Activated naive CD8-positive, alpha-beta T cell treated with anti-CD3 and anti-CD28 coated beads, Interleukin-2, amount 10 ng/mL, durations not matched to agents 7 days and 5 days (primary cell): Measurements from ENCODE around the gene HSD11B1. TPM values are rescaled to one million over a fixed set of nuclear protein-coding genes. Genes with fewer than 3 reads are reported as not detected.
A peak's percentile ranks its signal among the peaks of the same experiment; 100 is the strongest.

Source experiments
- ATAC-seq: fragments of 150-1000 bp; cut with Tn5 transposase; one replicate; pipeline ENCODE4 v1.10.0; 2021; ENCODE audit warnings: low read depth, moderate library complexity
- POLR2A ChIA-PET: fragments of 350-600 bp; sonication (Branson Sonifier 250); formaldehyde crosslinking; loops from one replicate; lab custom pipeline; 2021; ENCODE audit warnings: antibody characterized with exemption; lab: Charles Lee
- DNase-seq: peaks from one replicate; pipeline ENCODE4 v3.0.0; 2021
- H3K27ac Mint-ChIP-seq: one replicate; pipeline ENCODE4 v1.8.0; 2022; ENCODE audit warnings: mild to moderate bottlenecking, mixed read lengths
- H3K27me3 Mint-ChIP-seq: one replicate; pipeline ENCODE4 v1.8.0; 2022; ENCODE audit warnings: mild to moderate bottlenecking, moderate library complexity, mixed read lengths
- H3K36me3 Mint-ChIP-seq: one replicate; pipeline ENCODE4 v1.8.0; 2021; ENCODE audit warnings: mild to moderate bottlenecking, mixed read lengths
- H3K4me1 Mint-ChIP-seq: one replicate; pipeline ENCODE4 v1.8.0; 2021; ENCODE audit warnings: mixed read lengths
- H3K4me3 Mint-ChIP-seq: one replicate; pipeline ENCODE4 v1.8.0; 2022; ENCODE audit warnings: mild to moderate bottlenecking, moderate library complexity, mixed read lengths
- H3K9me3 Mint-ChIP-seq: one replicate; pipeline ENCODE4 v1.8.0; 2021; ENCODE audit warnings: mixed read lengths
- total RNA-seq, 2 experiments: library from RNA; stranded (reverse); gene quantifications; one replicate each; pipeline ENCODE4 v1.2.3, GENCODE V29; 2021

HSD11B1 gene
- total RNA-seq, 2 experiments from 2014 or later: not detected

- Mint-ChIP-seq H3K36me3 (no peaks in the 10 kb centered on the region), H3K4me1 (peaks cover 14% of the 10 kb centered on the region), H3K27ac (peak overlapping the region; percentile 27), H3K4me3 (no peak overlapping the region), H3K27me3 (no peaks in the 10 kb centered on the region), H3K9me3 (no peaks in the 10 kb centered on the region)
- POLR2A ChIA-PET: interaction anchor here (1.5 kb wide), 1 partner anchor 27 kb away, joined by 8 read pairs; no protein-coding TSS in a partner anchor
- no peak for DNase-seq
- no peak for ATAC-seq
Observed at GRCh38 chr1:209742409-209743144, 37.9 kb downstream of the HSD11B1 start.

DNA sequence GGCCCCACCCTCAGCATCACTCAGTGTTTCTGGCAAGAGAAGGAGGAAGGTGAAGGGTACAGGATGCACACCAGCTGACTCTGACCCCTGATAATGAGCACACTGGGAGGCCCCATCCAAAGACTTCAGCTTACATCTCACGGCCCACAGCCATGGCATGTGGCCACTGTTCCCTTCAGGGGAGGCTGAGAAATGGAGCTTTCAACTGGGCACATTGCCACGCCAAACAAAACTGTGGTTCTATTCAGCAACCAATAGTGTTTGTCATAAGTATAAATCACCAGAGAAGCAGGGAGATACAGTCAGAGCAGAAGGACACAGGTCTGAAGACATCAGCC lies 38.5 kb downstream of the HSD11B1 start:
- ATAC-seq: no peak
- Mint-ChIP-seq H3K27me3 (no peaks in the 10 kb centered on the region), H3K4me1 (peaks cover 19% of the 10 kb centered on the region), H3K27ac (peak overlapping the region; percentile 27), H3K36me3 (no peaks in the 10 kb centered on the region), H3K9me3 (no peaks in the 10 kb centered on the region), H3K4me3 (no peak overlapping the region)
- DNase-seq: no peak
- POLR2A ChIA-PET: interaction anchor here (1.5 kb wide), 1 partner anchor 26 kb away, joined by 8 read pairs; no protein-coding TSS in a partner anchor

- no peaks in the 10 kb centered on the region for H3K36me3 Mint-ChIP-seq
- H3K4me3 Mint-ChIP-seq: no peak overlapping the region
- H3K27ac Mint-ChIP-seq: no peak overlapping the region
- DNase-seq (no peak), ATAC-seq (no peak)
- H3K27me3 Mint-ChIP-seq: no peaks in the 10 kb centered on the region
- POLR2A ChIA-PET: no interaction called here
- H3K4me1 Mint-ChIP-seq: peaks cover 42% of the 10 kb centered on the region
- H3K9me3 Mint-ChIP-seq: no peaks in the 10 kb centered on the region
Observed at GRCh38 chr1:209746451-209747165, 42.0 kb downstream of the HSD11B1 start.

DNA sequence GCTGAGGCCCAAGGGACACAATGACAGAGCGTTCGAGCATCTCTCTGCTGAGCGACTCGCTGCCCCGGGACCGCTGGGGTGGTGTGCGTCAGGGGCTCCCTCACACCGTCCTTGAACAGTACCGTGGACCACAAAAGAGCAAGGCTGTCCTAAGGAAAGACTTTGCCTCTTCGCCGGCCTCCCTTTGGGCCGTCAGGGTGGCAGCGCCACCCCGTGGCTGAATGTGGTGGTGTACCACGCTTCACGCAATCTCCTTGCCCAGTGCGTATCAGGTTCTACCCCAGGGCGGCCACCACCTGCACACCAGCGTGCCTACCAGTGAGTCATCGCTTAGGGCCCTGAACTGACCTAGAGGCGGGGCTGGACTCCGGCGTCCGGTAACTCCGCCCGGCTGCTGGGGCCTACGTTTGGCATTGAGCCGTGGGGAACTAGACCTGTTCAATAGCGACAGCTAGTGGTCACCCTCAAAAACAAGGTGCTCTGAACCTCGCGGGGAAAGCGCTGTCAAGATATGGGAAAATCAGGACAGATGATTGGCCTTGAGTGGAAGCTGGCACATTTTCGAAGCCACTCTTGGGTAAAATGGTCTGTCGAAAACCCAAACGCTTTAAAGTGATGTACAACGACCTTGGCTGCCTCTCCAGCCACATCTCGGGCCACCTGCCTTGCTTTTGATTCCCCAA lies 43.1 kb downstream of the HSD11B1 start:
- Mint-ChIP-seq H3K36me3 (no peaks in the 10 kb centered on the region), H3K27ac (peak overlapping the region; percentile 92), H3K27me3 (no peaks in the 10 kb centered on the region), H3K9me3 (no peaks in the 10 kb centered on the region), H3K4me1 (peaks cover 46% of the 10 kb centered on the region), H3K4me3 (peak overlapping the region; percentile 78)
- ATAC-seq (peak; percentile 82), DNase-seq (peak; percentile 91)
- POLR2A ChIA-PET: interaction anchor here (1.3 to 14.9 kb wide), 2 partner anchors 9 to 21 kb away, joined by 6 to 488 read pairs; partner anchors contain the start of gene TRAF3IP3

- POLR2A ChIA-PET: interaction anchor here (1.3 to 14.9 kb wide), 3 partner anchors 8 to 20 kb away, joined by 5 to 488 read pairs (median 6); partner anchors contain the start of gene TRAF3IP3
- no peak for DNase-seq
- Mint-ChIP-seq H3K9me3 (no peaks in the 10 kb centered on the region), H3K36me3 (no peaks in the 10 kb centered on the region), H3K4me3 (peak overlapping the region; percentile 78), H3K27ac (peak overlapping the region; percentile 92), H3K27me3 (no peaks in the 10 kb centered on the region), H3K4me1 (peaks cover 47% of the 10 kb centered on the region)
- ATAC-seq: no peak
Observed at GRCh38 chr1:209748620-209749019, 44.0 kb downstream of the HSD11B1 start.

DNA sequence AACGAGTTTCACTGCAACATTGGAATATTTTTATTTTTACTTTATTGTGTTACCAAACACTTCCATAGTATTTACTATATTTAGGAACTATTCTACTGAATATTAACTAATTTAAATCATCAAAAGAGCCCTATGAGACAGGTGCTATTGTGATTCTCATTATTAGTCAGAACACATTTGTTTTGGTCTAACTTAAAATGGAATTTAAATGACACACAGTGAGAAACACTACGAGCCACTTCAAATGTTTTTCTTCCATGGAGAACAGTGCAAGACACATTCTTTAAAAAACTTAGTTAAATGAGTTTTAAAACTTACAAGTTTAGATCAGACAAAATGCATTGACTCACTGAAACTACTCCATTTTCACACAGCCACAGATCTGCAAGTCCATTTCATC lies 44.6 kb downstream of the HSD11B1 start:
- Mint-ChIP-seq H3K27me3 (no peaks in the 10 kb centered on the region), H3K4me3 (peak overlapping the region; percentile 60), H3K27ac (peak overlapping the region; percentile 78), H3K36me3 (no peaks in the 10 kb centered on the region), H3K9me3 (no peaks in the 10 kb centered on the region), H3K4me1 (peaks cover 52% of the 10 kb centered on the region)
- POLR2A ChIA-PET: interaction anchor here (1.9 to 14.9 kb wide), 2 partner anchors 11 to 20 kb away, joined by 5 to 488 read pairs; no protein-coding TSS in a partner anchor
- DNase-seq: no peak
- ATAC-seq: no peak

DNA sequence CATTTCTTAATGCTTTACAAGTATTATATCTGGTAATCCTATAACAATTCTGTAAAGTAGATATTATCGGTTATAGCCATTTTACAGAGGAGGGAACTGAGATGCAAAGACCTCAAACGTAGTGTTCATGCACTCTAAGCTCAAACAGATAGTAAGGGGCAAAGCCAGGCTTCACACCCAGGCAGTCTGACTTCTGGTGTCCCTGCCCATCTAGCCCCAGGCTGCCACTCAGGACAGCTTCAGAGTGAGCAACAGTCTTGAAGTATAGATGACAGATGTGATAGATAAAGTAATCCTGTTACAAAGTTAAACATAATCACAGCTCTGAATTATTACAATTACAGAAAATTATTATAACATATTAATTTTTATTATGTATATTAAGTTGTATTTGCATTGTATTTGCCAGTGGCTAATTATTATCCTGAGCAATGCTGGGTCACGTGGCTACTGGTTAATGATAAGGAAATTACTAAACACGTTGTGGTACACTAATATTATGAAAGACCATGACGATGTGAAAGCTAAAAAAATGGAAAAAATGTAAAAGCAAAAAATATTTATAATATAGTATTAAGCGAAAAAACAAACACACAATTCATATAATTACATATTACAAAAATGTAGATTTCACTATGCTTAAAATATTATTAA lies 45.2 kb downstream of the HSD11B1 start:
- H3K27me3 Mint-ChIP-seq: no peaks in the 10 kb centered on the region
- ATAC-seq (no peak), DNase-seq (no peak)
- peaks cover 56% of the 10 kb centered on the region for H3K4me1 Mint-ChIP-seq
- peak overlapping the region; percentile 60 for H3K4me3 Mint-ChIP-seq
- peak overlapping the region; percentile 78 for H3K27ac Mint-ChIP-seq
- POLR2A ChIA-PET: interaction anchor here (1.9 to 14.9 kb wide), 2 partner anchors 10 to 19 kb away, joined by 5 to 488 read pairs; no protein-coding TSS in a partner anchor
- no peaks in the 10 kb centered on the region for H3K9me3 Mint-ChIP-seq
- H3K36me3 Mint-ChIP-seq: no peaks in the 10 kb centered on the region

DNA sequence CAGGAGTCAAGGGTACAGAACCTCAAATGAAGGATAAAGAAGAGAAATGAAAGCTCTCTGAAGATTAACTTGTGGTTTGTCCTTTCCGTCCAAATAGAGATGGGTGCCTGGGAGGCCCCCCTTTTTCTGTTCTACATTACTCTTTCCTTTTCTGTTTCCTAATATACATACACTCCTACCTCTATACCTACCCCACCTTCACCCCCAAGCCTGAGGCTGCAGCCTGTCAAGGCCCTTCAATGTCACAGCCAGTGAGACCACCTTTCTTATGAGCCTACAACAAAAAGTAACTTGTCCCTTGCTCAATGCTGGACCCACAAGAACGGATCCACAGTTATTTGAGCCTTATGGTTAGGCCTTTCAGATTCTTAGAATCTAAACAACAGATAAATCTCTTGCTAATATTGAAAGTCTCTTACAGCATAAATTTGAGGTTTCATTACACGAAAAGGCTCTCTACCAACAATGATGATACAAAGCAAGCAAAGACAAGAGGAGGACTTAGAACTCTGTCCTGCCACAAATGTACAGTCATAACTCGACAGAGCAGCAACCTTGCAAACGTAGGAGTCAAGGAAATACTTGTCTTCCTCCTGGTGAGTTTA lies 47.1 kb downstream of the HSD11B1 start:
- Mint-ChIP-seq H3K4me3 (peak overlapping the region; percentile 80), H3K9me3 (no peaks in the 10 kb centered on the region), H3K36me3 (peaks cover 3% of the 10 kb centered on the region), H3K27me3 (no peaks in the 10 kb centered on the region), H3K27ac (peak overlapping the region; percentile 95), H3K4me1 (peaks cover 61% of the 10 kb centered on the region)
- DNase-seq: no peak
- POLR2A ChIA-PET: interaction anchor here (1.0 to 14.9 kb wide), 4 partner anchors 8 to 180 kb away, joined by 3 to 488 read pairs (median 10); partner anchors contain the start of gene C1orf74
- ATAC-seq: peak; percentile 36

DNA sequence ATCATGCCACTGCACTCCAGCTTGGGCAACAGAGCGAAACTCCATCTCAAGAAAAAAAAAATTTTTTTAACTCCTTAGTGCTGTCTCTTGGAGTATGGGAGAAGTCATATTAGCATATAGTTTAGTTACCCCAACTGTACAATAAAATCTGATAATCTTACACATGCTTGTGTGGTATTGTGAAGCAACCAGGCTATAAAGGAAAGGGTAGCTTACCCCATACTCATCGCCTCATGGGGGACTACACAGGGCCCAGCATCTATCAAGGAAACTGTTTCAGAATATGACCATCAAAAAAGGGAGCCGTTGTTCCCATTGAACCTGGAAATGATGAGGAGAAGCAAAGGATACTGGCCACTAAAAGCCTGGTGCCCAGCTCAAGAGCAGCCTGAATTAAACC lies 48.2 kb downstream of the HSD11B1 start:
- Mint-ChIP-seq H3K27ac (peak overlapping the region; percentile 95), H3K27me3 (no peaks in the 10 kb centered on the region), H3K4me1 (peaks cover 58% of the 10 kb centered on the region), H3K36me3 (peaks cover 5% of the 10 kb centered on the region), H3K9me3 (no peaks in the 10 kb centered on the region), H3K4me3 (peak overlapping the region; percentile 80)
- ATAC-seq: no peak
- POLR2A ChIA-PET: interaction anchor here (2.3 to 14.9 kb wide), 2 partner anchors 16 to 32 kb away, joined by 10 to 488 read pairs; partner anchors contain the start of gene C1orf74
- no peak for DNase-seq

- POLR2A ChIA-PET: interaction anchor here (0.8 to 14.9 kb wide), 8 partner anchors 14 to 79 kb away, joined by 3 to 488 read pairs (median 6); partner anchors contain the start of genes C1orf74 and UTP25
- Mint-ChIP-seq H3K9me3 (no peaks in the 10 kb centered on the region), H3K4me3 (peak overlapping the region; percentile 92), H3K4me1 (peaks cover 63% of the 10 kb centered on the region), H3K27me3 (no peaks in the 10 kb centered on the region), H3K36me3 (peaks cover 27% of the 10 kb centered on the region), H3K27ac (peak overlapping the region; percentile 94)
- DNase-seq (no peak), ATAC-seq (no peak)
Observed at GRCh38 chr1:209755256-209755655, 50.6 kb downstream of the HSD11B1 start.

- peaks cover 64% of the 10 kb centered on the region for H3K4me1 Mint-ChIP-seq
- H3K27ac Mint-ChIP-seq: peak within 1 kb of the TSS; percentile 94
- H3K27me3 Mint-ChIP-seq: no peaks in the 10 kb centered on the region
- POLR2A ChIA-PET: interaction anchor here (0.8 to 14.9 kb wide), 11 partner anchors 8 to 79 kb away, joined by 3 to 488 read pairs (median 5); partner anchors contain the start of genes C1orf74 and UTP25
- DNase-seq (peak; percentile 65), ATAC-seq (peak; percentile 85)
- H3K36me3 Mint-ChIP-seq: peaks cover 33% of the 10 kb centered on the region
- H3K4me3 Mint-ChIP-seq: peak within 1 kb of the TSS; percentile 92
- H3K9me3 Mint-ChIP-seq: no peaks in the 10 kb centered on the region
Observed at GRCh38 chr1:209755926-209756614, 51.4 kb downstream of the HSD11B1 start, which contains the start of gene TRAF3IP3. Gene TRAF3IP3 (plus strand): TSS chr1:209756053. CDS start chr1:209760040, 3,987 bp downstream.
